T47D (cell line): ENCODE measurements around the gene SYNDIG1L.
"Not testable (repeated sequence)": the region's sequence is repeated elsewhere in the genome, so short reads cannot be mapped to it uniquely, and the experiment has no call there.

Experiments used
- DNase-seq, 2 experiments: peaks; one replicate each; pipeline versions ENCODE4 v3.0.0 to v3.0.0-alpha.2; 2011 to 2012; ENCODE audit warnings: low read depth in 1 of 2, low spot score in 1 of 2
- JUND ChIP-seq: IDR thresholded peaks from 2 replicates; pipeline ENCODE4 v1.6.1; 2012; ENCODE audit warnings: low read depth
- in situ Hi-C: cut with HindIII; loops from 2 replicates; pipeline ENCODE4 v1.10.0; 2016; ENCODE audit warnings: low sequenced_read_pairs, low pct_unique_long_range_greater_than_20kb

Gene SYNDIG1L

GRCh38 chr14:74456684-74457564, 30.9 kb upstream of the SYNDIG1L start:
- in situ Hi-C loops, result no loop called here
- TF ChIP-seq JUND, result no peak
- no peak for DNase-seq

GRCh38 chr14:74454397-74454796, 28.4 kb upstream of the SYNDIG1L start:
- in situ Hi-C loops, result not testable (repeated sequence)
- DNase-seq, result peak in 1 of 2 experiments; percentile 31

DNA sequence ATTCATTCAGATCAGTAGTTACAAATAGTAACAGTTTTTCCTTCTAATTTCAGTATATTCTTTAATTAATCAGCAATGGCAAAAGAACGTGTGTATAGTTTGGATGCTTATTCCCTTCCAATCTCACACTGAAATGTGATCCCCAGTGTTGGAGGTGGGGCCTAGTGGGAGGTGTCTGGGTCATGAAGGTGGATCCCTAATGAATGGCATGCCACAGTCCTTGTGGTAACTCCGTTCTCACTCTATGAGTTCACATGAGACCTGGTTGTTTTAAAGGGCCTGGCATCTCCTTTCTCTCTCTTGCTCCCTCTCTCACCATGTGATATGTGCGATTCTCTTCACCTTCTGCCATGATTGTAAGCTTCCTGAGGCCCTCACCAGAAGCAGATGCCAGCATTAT, 18.9 kb upstream of the SYNDIG1L start:
- DNase-seq, result peak in 1 of 2 experiments; percentile 50
- no peak for TF ChIP-seq JUND
- in situ Hi-C loops, result no loop called here

DNA sequence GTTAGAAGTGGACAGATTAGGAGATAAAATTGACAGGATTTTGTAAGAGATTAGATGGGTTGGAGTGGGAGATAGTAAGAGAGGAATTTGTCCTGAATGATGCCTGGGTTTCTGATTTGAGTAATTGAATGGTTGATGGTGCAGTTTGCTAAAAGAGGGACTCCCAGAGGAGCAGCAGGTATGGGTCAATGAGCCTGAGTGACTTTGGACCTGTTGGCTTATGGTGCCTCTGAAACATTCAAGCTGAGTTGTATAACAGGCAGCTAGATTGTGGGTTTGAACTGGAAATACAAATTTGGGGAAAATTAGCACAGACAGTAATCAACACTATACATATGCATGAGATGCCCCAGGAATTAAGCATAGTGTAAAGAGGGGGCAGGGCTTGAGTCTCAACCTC, 16.7 kb upstream of the SYNDIG1L start:
- DNase-seq, result no peak
- no peak for TF ChIP-seq JUND
- in situ Hi-C loops, result no loop called here

GRCh38 chr14:74441113-74441512, 15.1 kb upstream of the SYNDIG1L start:
- TF ChIP-seq JUND, result no peak
- in situ Hi-C loops, result no loop called here
- no peak for DNase-seq

DNA sequence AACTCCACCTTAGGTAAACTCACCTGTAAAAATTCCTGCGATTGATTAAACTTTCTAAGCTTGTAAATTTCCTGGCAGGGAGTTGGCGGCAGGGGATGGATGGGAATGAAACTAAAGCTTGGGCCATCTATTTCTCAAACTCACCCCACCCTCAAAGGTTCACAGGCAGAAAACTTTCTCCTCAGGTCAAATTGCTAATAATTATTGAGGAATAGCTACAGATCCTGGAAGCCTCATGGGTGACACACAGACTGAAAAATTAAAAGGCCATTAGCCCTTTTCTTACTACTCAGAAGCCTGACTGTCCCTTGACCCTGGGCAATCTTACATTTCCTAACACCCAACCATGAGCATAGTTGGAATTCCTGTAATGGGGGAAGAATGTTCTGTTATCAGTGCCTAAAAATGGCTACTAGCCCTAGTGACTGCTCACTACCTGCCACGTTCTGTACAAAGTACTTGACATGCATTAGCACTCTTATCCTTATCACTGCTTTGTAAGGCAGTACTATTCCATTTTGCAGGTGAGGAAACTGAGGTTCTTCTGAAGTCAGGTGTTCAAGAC, 12.4 kb upstream of the SYNDIG1L start:
- in situ Hi-C loops, result no loop called here
- TF ChIP-seq JUND, result no peak
- no peak for DNase-seq

DNA sequence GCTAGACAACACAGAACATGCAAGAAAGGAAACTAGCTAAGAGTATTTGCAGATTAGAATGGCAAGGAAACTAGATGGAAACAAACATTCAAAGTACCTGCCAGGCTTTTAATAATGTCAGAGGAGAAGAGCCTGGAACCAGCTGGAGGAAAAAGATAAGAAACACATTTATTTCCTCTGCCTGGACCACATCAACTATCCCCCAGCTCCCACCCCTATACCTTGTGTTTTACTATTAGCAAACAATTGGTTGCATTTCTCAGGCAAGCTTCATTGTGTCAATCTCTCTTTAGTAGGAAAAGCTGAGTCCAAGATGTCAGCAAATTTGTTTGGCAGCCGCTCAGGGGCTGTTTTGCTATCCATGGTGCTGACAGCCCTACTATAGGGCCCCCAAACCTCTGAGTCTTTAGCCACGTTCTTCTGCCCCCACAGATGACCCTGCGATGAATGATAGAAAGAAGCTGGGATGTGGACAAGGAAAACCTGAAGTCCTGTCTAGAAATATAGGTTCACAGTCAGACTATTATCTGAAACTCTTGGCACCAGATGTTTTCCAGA, 11.6 kb upstream of the SYNDIG1L start:
- in situ Hi-C loops, result no loop called here
- no peak for TF ChIP-seq JUND
- DNase-seq, result peak in 1 of 2 experiments; percentile 54

DNA sequence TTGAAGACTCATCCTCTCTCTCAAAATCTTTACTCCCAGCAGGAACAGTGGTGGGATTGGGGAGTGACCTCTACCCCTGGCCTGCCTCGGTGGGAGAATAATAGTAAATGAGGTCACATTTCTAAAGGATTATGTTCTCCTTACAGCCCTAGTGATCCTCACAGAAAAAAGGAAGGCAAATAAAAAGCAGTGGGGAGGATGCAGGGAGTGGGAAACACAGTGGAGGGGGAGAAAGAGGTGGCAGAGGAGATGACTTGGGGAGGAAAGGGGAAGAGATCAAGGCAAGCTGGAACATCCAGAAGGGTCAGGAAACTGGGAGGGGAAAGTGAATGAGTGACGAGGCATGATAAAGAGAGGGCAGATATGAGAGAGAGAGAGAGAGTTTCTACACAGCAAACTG, 8.3 kb upstream of the SYNDIG1L start:
- in situ Hi-C loops, result no loop called here
- TF ChIP-seq JUND, result no peak
- DNase-seq, result no peak

DNA sequence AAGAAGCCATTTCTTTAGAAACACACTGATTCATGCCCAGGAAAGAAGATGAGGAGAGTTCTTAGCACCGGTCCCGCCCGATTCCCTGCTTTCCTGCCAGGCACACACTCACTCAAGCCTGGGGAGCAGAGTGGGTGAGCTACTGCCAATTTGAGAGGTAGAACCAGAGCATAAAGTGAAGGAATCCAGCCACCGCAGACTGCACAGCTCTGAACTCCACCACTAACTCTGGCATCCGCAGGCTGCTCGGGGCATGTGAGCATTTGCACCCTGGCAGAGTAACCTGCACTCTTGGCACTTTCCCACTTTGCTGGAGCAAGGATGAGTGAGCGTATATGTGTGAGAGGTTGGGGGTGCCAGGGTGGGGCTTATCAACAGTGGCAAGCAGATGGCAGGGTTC, 4.0 kb upstream of the SYNDIG1L start:
- no peak for DNase-seq
- TF ChIP-seq JUND, result no peak
- in situ Hi-C loops, result no loop called here

- DNase-seq, result no peak
- in situ Hi-C loops, result no loop called here
- TF ChIP-seq JUND, result no peak
These were observed 3.2 kb upstream of the SYNDIG1L start for GRCh38 chr14:74429221-74429691.

- in situ Hi-C loops, result no loop called here
- no peak for DNase-seq
- TF ChIP-seq JUND, result no peak
These were observed 1.6 kb upstream of the SYNDIG1L start for GRCh38 chr14:74427651-74428050.

DNA sequence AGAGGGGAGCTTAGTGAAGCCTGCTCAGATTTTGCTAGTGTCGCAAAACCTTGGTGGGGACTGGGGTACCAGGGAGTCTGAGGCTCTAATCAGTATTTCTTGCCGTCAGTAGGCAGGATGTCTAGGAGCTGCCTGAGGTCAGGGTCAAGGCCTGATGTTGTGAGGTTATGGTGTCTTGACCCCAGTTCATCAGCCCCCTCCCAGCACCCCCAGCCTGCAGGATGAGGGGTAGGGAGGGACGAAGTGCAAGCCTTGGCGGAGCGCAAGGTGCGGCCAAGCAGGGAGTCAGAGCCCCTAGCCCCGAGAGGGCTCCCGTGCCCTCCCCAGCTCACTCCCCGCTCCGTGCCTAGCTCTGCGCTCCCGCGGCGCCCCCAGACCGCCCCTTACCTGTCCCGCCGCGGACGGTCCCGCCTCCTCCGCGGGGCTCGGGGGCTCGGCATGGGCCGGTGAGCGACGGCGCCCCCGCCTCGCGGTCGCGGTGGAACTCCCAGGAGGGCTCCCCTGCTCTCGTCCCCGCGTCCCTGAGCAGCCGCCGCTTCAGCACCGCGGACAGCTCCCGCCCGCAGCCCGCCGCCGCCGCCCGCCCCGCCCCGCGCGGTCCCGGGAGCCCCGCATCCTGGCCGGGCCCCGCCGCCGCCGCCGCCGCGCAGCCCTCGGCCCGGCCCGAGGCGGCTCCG, 347 bp downstream of the SYNDIG1L start:
- peak; percentile 56 to 88 for DNase-seq
- in situ Hi-C loops, result no loop called here
- TF ChIP-seq JUND, result no peak

GRCh38 chr14:74424606-74425005, 1.4 kb downstream of the SYNDIG1L start:
- no peak for TF ChIP-seq JUND
- no peak for DNase-seq
- in situ Hi-C loops, result no loop called here
